OCI-LY7 (cell line): Measurements from ENCODE around the gene C14orf132. TPM values are rescaled to one million over a fixed set of nuclear protein-coding genes. Genes with fewer than 3 reads are reported as not detected.

Source experiments
- BruUV-seq: library from RNA; stranded (reverse); fragments of 400-500 nt; replicated peaks from 2 replicates; lab custom pipeline; 2021; lab: Mats Ljungman, UMichigan
- CTCF ChIA-PET: fragments of 300-600 bp; sonication (Branson Sonifier 250); formaldehyde crosslinking; loops from one replicate; lab custom pipeline; 2022; ENCODE audit warnings: antibody characterized with exemption; ENCODE audit not compliant: unreplicated experiment; lab: Charles Lee
- POLR2A ChIA-PET: fragments of 300-600 bp; sonication (Branson Sonifier 250); formaldehyde crosslinking; loops from one replicate; lab custom pipeline; 2022; ENCODE audit warnings: antibody characterized with exemption; lab: Charles Lee
- DNase-seq: peaks from one replicate; pipeline ENCODE4 v3.0.0-alpha.2; 2015; ENCODE audit warnings: low spot score
- H2AFZ ChIP-seq: fragments of 200-600 bp; sonication (generic), shearing (Covaris generic); 2 replicates; pipeline ENCODE4 v1.6.1; 2014; ENCODE audit warnings: mild to moderate bottlenecking, antibody characterized with exemption, low read length, moderate library complexity
- H3K27ac ChIP-seq: fragments of 200-600 bp; sonication (generic); 2 replicates; pipeline ENCODE4 v1.5.1; 2014; ENCODE audit warnings: mixed run types, low read depth, mild to moderate bottlenecking, moderate library complexity, low read length, inconsistent platforms; ENCODE audit not compliant: poor library complexity, severe bottlenecking
- H3K36me3 ChIP-seq: fragments of 200-600 bp; sonication (generic); 2 replicates; pipeline ENCODE4 v1.6.1; 2014; ENCODE audit warnings: mild to moderate bottlenecking, antibody characterized with exemption, low read length, moderate library complexity, mixed read lengths; ENCODE audit not compliant: insufficient read depth
- H3K4me1 ChIP-seq: fragments of 200-600 bp; sonication (generic); 2 replicates; pipeline ENCODE4 v1.5.1; 2014; ENCODE audit warnings: mild to moderate bottlenecking, low read length; ENCODE audit not compliant: insufficient read depth, poor library complexity, severe bottlenecking
- H3K4me2 ChIP-seq: fragments of 200-600 bp; sonication (generic); 2 replicates; pipeline ENCODE4 v1.6.1; 2014; ENCODE audit warnings: mild to moderate bottlenecking, low read length
- H3K4me3 ChIP-seq: fragments of 200-600 bp; sonication (generic); 2 replicates; pipeline ENCODE4 v1.5.1; 2014; ENCODE audit warnings: mild to moderate bottlenecking, low read depth, low read length; ENCODE audit not compliant: poor library complexity, severe bottlenecking
- H3K79me2 ChIP-seq: fragments of 200-600 bp; sonication (generic); 2 replicates; pipeline ENCODE4 v1.6.1; 2016; ENCODE audit warnings: low read depth, mild to moderate bottlenecking, low read length, moderate library complexity, mixed read lengths; ENCODE audit not compliant: insufficient read depth
- H3K9me2 ChIP-seq: fragments of 200-600 bp; sonication (generic); 2 replicates; pipeline ENCODE4 v1.6.1; 2016; ENCODE audit warnings: mild to moderate bottlenecking, low read length, mixed read lengths; ENCODE audit not compliant: insufficient read depth
- H3K9me3 ChIP-seq: fragments of 200-600 bp; sonication (generic); 2 replicates; pipeline ENCODE4 v1.6.1; 2014; ENCODE audit warnings: mild to moderate bottlenecking, mixed run types, low read length, mixed read lengths
- H4K20me1 ChIP-seq: fragments of 200-600 bp; sonication (generic); 2 replicates; pipeline ENCODE4 v1.6.1; 2014; ENCODE audit warnings: mild to moderate bottlenecking, antibody characterized with exemption, low read length, moderate library complexity, mixed read lengths; ENCODE audit not compliant: insufficient read depth
- CTCF ChIP-seq: fragments of 200-600 bp; sonication (generic); conservative IDR thresholded peaks from 2 replicates; pipeline ENCODE4 v1.5.1; 2014; ENCODE audit warnings: mild to moderate bottlenecking, antibody characterized with exemption, low read length, moderate library complexity, mixed read lengths
- EZH2phosphoT487 ChIP-seq: fragments of 200-600 bp; sonication (generic); IDR thresholded peaks from 2 replicates; pipeline ENCODE4 v1.6.1; 2018; ENCODE audit warnings: low read depth, borderline replicate concordance, mild to moderate bottlenecking, mixed run types, antibody characterized with exemption, low read length, moderate library complexity, mixed read lengths
- intact Hi-C: fragments of 100-400 bp; cut with micrococcal nuclease; formaldehyde crosslinking; loops from one replicate; pipeline ENCODE4 v1.10.0; 2022; ENCODE audit not compliant: unreplicated experiment
- total RNA-seq, 2 experiments: library from RNA; depleted of rRNA in 1 of 2; stranded (reverse); fragments of >200 nt in 1 of 2; shearing (Covaris generic) in 1 of 2; gene quantifications; 2 replicates each; pipeline ENCODE4 v1.2.3, GENCODE V29; 2014 to 2022

C14orf132 gene
- total RNA-seq, 2 experiments from 2014 or later: 0.27 TPM; not detected in 1

GRCh38 chr14:96067985-96068930 is 29.1 kb downstream of the C14orf132 start:
- intact Hi-C loops: no loop called here
- no TSS peak for BruUV-seq
- no peak overlapping the region for H3K4me2 ChIP-seq
- DNase-seq: no peak
- ChIA-PET POLR2A (interaction anchor here (1.2 kb wide), 1 partner anchor 12 kb away, joined by 3 read pairs; no protein-coding TSS in a partner anchor), CTCF (no interaction called here)
- TF ChIP-seq CTCF: no peak
- TF ChIP-seq EZH2phosphoT487: no peak
- no peaks in the 10 kb centered on the region for H4K20me1 ChIP-seq
- peaks cover 7% of the 10 kb centered on the region for H3K4me1 ChIP-seq
- H3K9me2 ChIP-seq: no peaks in the 10 kb centered on the region
- H3K9me3 ChIP-seq: no peaks in the 10 kb centered on the region
- H3K36me3 ChIP-seq: no peaks in the 10 kb centered on the region
- H3K4me3 ChIP-seq: no peak overlapping the region
- no peaks in the 10 kb centered on the region for H3K79me2 ChIP-seq
- no peak overlapping the region for H3K27ac ChIP-seq
- H2AFZ ChIP-seq: no peak overlapping the region

GRCh38 chr14:96069421-96069820 is 30.3 kb downstream of the C14orf132 start:
- no peak for DNase-seq
- H2AFZ ChIP-seq: no peak overlapping the region
- BruUV-seq: no TSS peak
- no peaks in the 10 kb centered on the region for H3K79me2 ChIP-seq
- intact Hi-C loops: no loop called here
- ChIA-PET POLR2A (no interaction called here), CTCF (no interaction called here)
- no peak overlapping the region for H3K27ac ChIP-seq
- H3K4me2 ChIP-seq: no peak overlapping the region
- peaks cover 7% of the 10 kb centered on the region for H3K4me1 ChIP-seq
- H3K36me3 ChIP-seq: no peaks in the 10 kb centered on the region
- TF ChIP-seq EZH2phosphoT487: no peak
- H3K4me3 ChIP-seq: no peak overlapping the region
- H3K9me2 ChIP-seq: no peaks in the 10 kb centered on the region
- no peaks in the 10 kb centered on the region for H4K20me1 ChIP-seq
- no peaks in the 10 kb centered on the region for H3K9me3 ChIP-seq

- no peak overlapping the region for H3K27ac ChIP-seq
- intact Hi-C loops: no loop called here
- no peaks in the 10 kb centered on the region for H3K79me2 ChIP-seq
- H3K4me3 ChIP-seq: no peak overlapping the region
- CTCF ChIA-PET: interaction anchor here (0.6 kb wide), 1 partner anchor 1227 kb away, joined by 3 read pairs; no protein-coding TSS in a partner anchor
- no peaks in the 10 kb centered on the region for H3K9me3 ChIP-seq
- H3K36me3 ChIP-seq: no peaks in the 10 kb centered on the region
- no peaks in the 10 kb centered on the region for H3K9me2 ChIP-seq
- TF ChIP-seq EZH2phosphoT487: no peak
- no peak for TF ChIP-seq CTCF
- POLR2A ChIA-PET: no interaction called here
- no peaks in the 10 kb centered on the region for H3K4me1 ChIP-seq
- H2AFZ ChIP-seq: no peak overlapping the region
- no peaks in the 10 kb centered on the region for H4K20me1 ChIP-seq
- BruUV-seq: no TSS peak
- no peak overlapping the region for H3K4me2 ChIP-seq
- DNase-seq: no peak
These were observed 32.4 kb downstream of the C14orf132 start for GRCh38 chr14:96071561-96071960.
